GM21529 (cell line): ENCODE data around the gene MYBPC2.
"Not testable (repeated sequence)": the region's sequence is repeated elsewhere in the genome, so short reads cannot be mapped to it uniquely, and the experiment has no call there.

ENCODE experiments used
- ATAC-seq: cut with Tn5 transposase; IDR thresholded peaks from one replicate; pipeline ENCODE4 v1.9.1; 2021; ENCODE audit not compliant: unreplicated experiment

The MYBPC2 gene

GRCh38 chr19:50427318-50427925 is 5.3 kb upstream of the MYBPC2 start:
- ATAC-seq = no peak

GRCh38 chr19:50427997-50428425 is 4.7 kb upstream of the MYBPC2 start:
- ATAC-seq = no peak

GRCh38 chr19:50428772-50429463 is 3.8 kb upstream of the MYBPC2 start:
- no peak for ATAC-seq

GRCh38 chr19:50430888-50431342 is 1.8 kb upstream of the MYBPC2 start:
- ATAC-seq = no peak

- peak; percentile 62 for ATAC-seq
Observed at GRCh38 chr19:50431343-50432220, 1.1 kb upstream of the MYBPC2 start.

- ATAC-seq = no peak
Observed at GRCh38 chr19:50433201-50434180, 799 bp downstream of the MYBPC2 start.

GRCh38 chr19:50434525-50434924 is 1.8 kb downstream of the MYBPC2 start:
- no peak for ATAC-seq

GRCh38 chr19:50435221-50435620 is 2.5 kb downstream of the MYBPC2 start:
- ATAC-seq = no peak

GRCh38 chr19:50435627-50436026 is 2.9 kb downstream of the MYBPC2 start:
- ATAC-seq = no peak

- ATAC-seq = no peak
Observed at GRCh38 chr19:50437862-50438449, 5.3 kb downstream of the MYBPC2 start.

GRCh38 chr19:50439130-50439529 is 6.4 kb downstream of the MYBPC2 start:
- not testable (repeated sequence) for ATAC-seq

GRCh38 chr19:50444059-50444458 is 11.4 kb downstream of the MYBPC2 start:
- no peak for ATAC-seq

- ATAC-seq = no peak
Observed at GRCh38 chr19:50447053-50447452, 14.4 kb downstream of the MYBPC2 start.

GRCh38 chr19:50447750-50448149 is 15.1 kb downstream of the MYBPC2 start:
- ATAC-seq = no peak

- ATAC-seq = no peak
Observed at GRCh38 chr19:50449236-50449899, 16.7 kb downstream of the MYBPC2 start.

- no peak for ATAC-seq
Observed at GRCh38 chr19:50450369-50451222, 17.9 kb downstream of the MYBPC2 start.

- no peak for ATAC-seq
Observed at GRCh38 chr19:50451223-50451534, 18.5 kb downstream of the MYBPC2 start.

GRCh38 chr19:50453243-50453642 is 20.6 kb downstream of the MYBPC2 start:
- ATAC-seq = no peak

GRCh38 chr19:50455992-50456391 is 23.3 kb downstream of the MYBPC2 start:
- ATAC-seq = no peak
